Left kidney (tissue), 2 donors: ENCODE measurements around the gene TXNDC16. TPM values are rescaled to one million over a fixed set of nuclear protein-coding genes. Genes with fewer than 3 reads are reported as not detected.

Source experiments
- DNase-seq: peaks from one replicate; pipeline ENCODE4 v3.0.0-alpha.2; 2013
- polyA plus RNA-seq: library from polyadenylated mRNA; unstranded; fragments of 120-200 nt; gene quantifications from one replicate; pipeline ENCODE4 v1.2.1, GENCODE V29; 2013; ENCODE audit not compliant: insufficient read length

Gene TXNDC16
- polyA plus RNA-seq, 1 donor, result 23.7 TPM

DNA sequence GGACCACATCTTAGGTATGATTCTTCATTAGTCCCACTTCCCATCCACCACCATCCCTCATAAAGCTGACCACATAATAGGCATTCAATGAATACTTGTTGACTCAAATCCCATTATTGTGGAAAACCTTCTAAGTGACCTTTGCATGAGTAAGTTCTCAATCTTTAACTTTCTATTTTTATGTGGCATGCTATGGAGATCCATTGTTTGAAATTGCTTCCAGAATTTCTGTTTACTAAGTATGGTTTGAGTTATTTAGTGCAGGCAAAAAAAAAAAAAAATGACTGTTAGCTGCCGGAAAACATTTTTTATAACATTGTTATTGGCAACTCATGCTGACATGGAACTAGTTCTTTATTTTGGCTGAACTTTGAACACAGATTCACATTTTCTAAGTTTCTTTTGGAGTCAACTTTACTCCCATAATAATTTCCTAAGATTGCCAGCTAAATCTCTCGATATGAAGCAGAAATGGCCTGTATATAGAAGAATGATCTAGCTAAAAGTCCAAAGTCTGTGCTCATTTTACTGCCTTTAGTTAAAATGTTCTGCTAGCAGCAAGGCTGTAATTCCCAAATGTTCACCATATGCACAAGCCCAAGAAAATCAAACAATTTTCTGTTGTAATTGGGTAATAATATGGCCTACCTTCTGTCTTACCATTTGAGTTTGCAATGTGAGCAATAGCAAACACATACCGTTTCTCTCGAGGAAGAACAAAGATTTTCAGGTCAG, 160.3 kb downstream of the TXNDC16 start:
- no peak for DNase-seq

Other genes starting within 250 kb of the TXNDC16 start
- gene PTGER2, start 238.2 kb downstream of the TXNDC16 start, polyA plus RNA-seq, result 5.4 TPM
- gene GPR137C, start 331 bp upstream of the TXNDC16 start, polyA plus RNA-seq, result 12.3 TPM
- 29.0 TPM for gene ERO1A, start 143.1 kb upstream of the TXNDC16 start, polyA plus RNA-seq
- 184 TPM for gene PSMC6, start 154.7 kb upstream of the TXNDC16 start, polyA plus RNA-seq
- 19.0 TPM for gene STYX, start 177.7 kb upstream of the TXNDC16 start, polyA plus RNA-seq
- gene GNPNAT1, start 239.1 kb upstream of the TXNDC16 start, polyA plus RNA-seq, result 38.0 TPM